ENCODE data around the gene LRRC23.

The LRRC23 gene

GRCh38 chr12:6957151-6957701 is 52.6 kb downstream of the LRRC23 start:
- DNase-seq (ENCODE audit: low spot score): no peak

GRCh38 chr12:6957741-6958608 is 53.4 kb downstream of the LRRC23 start:
- DNase-seq (ENCODE audit: low spot score): no peak

GRCh38 chr12:6958609-6959057 is 54.0 kb downstream of the LRRC23 start:
- DNase-seq (ENCODE audit: low spot score): no peak

- no peak for DNase-seq (ENCODE audit: low spot score)
Measured at GRCh38 chr12:6959058-6959804, 54.6 kb downstream of the LRRC23 start.

- no peak for DNase-seq (ENCODE audit: low spot score)
Measured at GRCh38 chr12:6959805-6960592, 55.4 kb downstream of the LRRC23 start.

- DNase-seq (ENCODE audit: low spot score): peak; percentile 17
Measured at GRCh38 chr12:6960593-6961277, 56.1 kb downstream of the LRRC23 start.

GRCh38 chr12:6961278-6961694 is 56.7 kb downstream of the LRRC23 start:
- peak; percentile 68 for DNase-seq (ENCODE audit: low spot score)

GRCh38 chr12:6961695-6962284 is 57.2 kb downstream of the LRRC23 start:
- peak; percentile 74 for DNase-seq (ENCODE audit: low spot score)

- DNase-seq (ENCODE audit: low spot score): no peak
Measured at GRCh38 chr12:6962285-6963015, 57.8 kb downstream of the LRRC23 start.

- DNase-seq (ENCODE audit: low spot score): no peak
Measured at GRCh38 chr12:6963016-6963731, 58.6 kb downstream of the LRRC23 start.
